GM12878 (cell line): ENCODE data around the gene HHLA2. TPM values are rescaled to one million over a fixed set of nuclear protein-coding genes. Genes with fewer than 3 reads are reported as not detected.

Experiments
- ATAC-seq: fragments of 200-7000 bp; cut with Tn5 transposase; 3 replicates; pipeline ENCODE4 v1.9.1; 2020; ENCODE audit warnings: mild to moderate bottlenecking, moderate library complexity
- BruUV-seq: library from RNA; stranded (reverse); fragments of 400-500 nt; replicated peaks from 2 replicates; lab custom pipeline; 2021; lab: Mats Ljungman, UMichigan
- CTCF ChIA-PET: fragments of 300-600 bp; sonication (Branson Sonifier 250); formaldehyde crosslinking; extraction: SDS; loops from one replicate; lab custom pipeline; 2021; ENCODE audit warnings: inconsistent platforms; lab: Yijun Ruan, JAX
- POLR2A ChIA-PET: fragments of 350-600 bp; formaldehyde crosslinking; extraction: SDS; loops from one replicate; lab custom pipeline; 2021; ENCODE audit warnings: inconsistent platforms; lab: Charles Lee
- RAD21 ChIA-PET: fragments of 300-600 bp; sonication (Branson Sonifier 250); formaldehyde crosslinking; loops from one replicate; lab custom pipeline; 2023; ENCODE audit warnings: antibody characterized with exemption; ENCODE audit not compliant: unreplicated experiment; lab: Charles Lee
- SMC1A ChIA-PET: fragments of 300-600 bp; sonication (Branson Sonifier 250); formaldehyde crosslinking; loops from one replicate; lab custom pipeline; 2023; ENCODE audit not compliant: unreplicated experiment, uncharacterized antibody; lab: Charles Lee
- DNase-seq: peaks from one replicate; pipeline ENCODE4 v3.0.0-alpha.2; 2011; ENCODE audit warnings: low read depth, low spot score
- FAIRE-seq: peaks from 3 replicates; lab custom pipeline; 2011; peaks lifted over from hg19 to GRCh38; lab: Jason Lieb, UNC
- H2AFZ ChIP-seq: 2 replicates; pipeline ENCODE4 v1.6.0; 2011; ENCODE audit warnings: low read depth, low read length, control low read depth; ENCODE audit not compliant: control insufficient read depth
- H3K27ac ChIP-seq: 2 replicates; pipeline ENCODE4 v1.5.1; 2011; ENCODE audit warnings: control low read depth; ENCODE audit not compliant: control insufficient read depth, insufficient read depth
- H3K27me3 ChIP-seq, 2 experiments: replicated peaks in 1 of 2; 2 replicates each; pipeline versions ENCODE4 v1.6.0 to v1.6.1; 2011; ENCODE audit warnings: low read length in 1 of 2; ENCODE audit not compliant: control insufficient read depth in 2 of 2, insufficient read depth in 2 of 2
- H3K36me3 ChIP-seq, 2 experiments: 2 replicates each; pipeline ENCODE4 v1.5.1; 2011; ENCODE audit warnings: low read length in 1 of 2; ENCODE audit not compliant: control insufficient read depth in 2 of 2, insufficient read depth in 2 of 2
- H3K4me1 ChIP-seq: 2 replicates; pipeline ENCODE4 v1.6.1; 2011; ENCODE audit warnings: mild to moderate bottlenecking, low read length, moderate library complexity, mixed read lengths; ENCODE audit not compliant: control insufficient read depth, insufficient read depth
- H3K4me2 ChIP-seq: 2 replicates; pipeline ENCODE4 v1.6.0; 2011; ENCODE audit warnings: control low read depth; ENCODE audit not compliant: control insufficient read depth, insufficient read depth
- H3K4me3 ChIP-seq: fragments of 200-600 bp; sonication (generic); 2 replicates; pipeline ENCODE4 v1.5.1; 2016
- H3K79me2 ChIP-seq: 2 replicates; pipeline ENCODE4 v1.6.0; 2011; ENCODE audit warnings: low read length; ENCODE audit not compliant: control insufficient read depth, insufficient read depth
- H3K9ac ChIP-seq: 2 replicates; pipeline ENCODE4 v1.8.0; 2011; ENCODE audit warnings: low read length, control low read depth, mixed read lengths; ENCODE audit not compliant: control insufficient read depth, insufficient read depth
- H3K9me3 ChIP-seq: replicated peaks from 3 replicates; pipeline ENCODE4 v1.5.1; 2011; ENCODE audit warnings: mild to moderate bottlenecking, low read length; ENCODE audit not compliant: control insufficient read depth, insufficient read depth
- H4K20me1 ChIP-seq: 2 replicates; pipeline ENCODE4 v1.6.0; 2011; ENCODE audit not compliant: control insufficient read depth, insufficient read depth
- NFYB ChIP-seq: IDR thresholded peaks from 2 replicates; pipeline ENCODE4 v1.6.1; 2011; ENCODE audit warnings: low read depth, mild to moderate bottlenecking, low read length, improper control_type of control experiment, moderate library complexity; ENCODE audit not compliant: insufficient read depth
- RELA ChIP-seq: fragments of 450-650 bp; IDR thresholded peaks from 2 replicates; pipeline ENCODE4 v1.8.0; 2014; ENCODE audit warnings: borderline replicate concordance; ENCODE audit not compliant: partially characterized antibody
- WGBS: methylation state at CpG from one replicate; pipeline ENCODE4 v1.1.6; 2016; ENCODE audit warnings: low lambda C conversion rate; ENCODE audit not compliant: insufficient replicate concordance, insufficient coverage; ENCODE audit errors: missing lambda C conversion rate; 5-methylcytosine and 5-hydroxymethylcytosine counted together
- in situ Hi-C: fragments of 300-500 bp; cut with MboI; formaldehyde crosslinking; loops from 9 replicates; pipeline ENCODE4 v1.14.3; 2018; ENCODE audit warnings: mixed read lengths
- intact Hi-C: fragments of 100-400 bp; cut with micrococcal nuclease; formaldehyde crosslinking; loops from one replicate; pipeline ENCODE4 v1.14.2; 2022; ENCODE audit not compliant: unreplicated experiment
- polyA plus RNA-seq, 11 experiments: library from polyadenylated mRNA; depleted of rRNA in 4 of 11; unstranded in 6 of 11; stranded (reverse) in 5 of 11; fragments of >200 nt; fragmentation: Nextera tagmentation in 4 of 11; fragmentation: Illumina TruSeq in 1 of 11; extraction: Ambion mirVana in 4 of 11; extraction: Trizol in 1 of 11; gene quantifications; 1 replicate in 1 of 11; 2 replicates in 10 of 11; pipeline versions ENCODE4 v1.2.1 to v1.2.3, GENCODE V29; 2011 to 2016; ENCODE audit warnings: inconsistent platforms in 2 of 11, missing spikeins in 2 of 11, low read depth in 1 of 11
- total RNA-seq, 4 experiments: library from RNA; depleted of rRNA in 3 of 4; stranded (reverse); fragments of >200 nt in 3 of 4; fragmentation: Illumina TruSeq in 1 of 4; extraction: Trizol in 1 of 4; gene quantifications; 2 replicates each; pipeline versions ENCODE4 v1.2.1 to v1.2.3, GENCODE V29; 2013 to 2021
- TF ChIP-seq, protein P1 (sequence below): fragments of 450-650 bp; IDR thresholded peaks from 2 replicates; pipeline ENCODE4 v1.6.1; 2014; ENCODE audit warnings: mild to moderate bottlenecking
- TF ChIP-seq, protein P2 (sequence below): fragments of 450-650 bp; IDR thresholded peaks from 2 replicates; pipeline ENCODE4 v1.6.1; 2016; ENCODE audit warnings: mild to moderate bottlenecking

The HHLA2 gene
- total and polyA plus RNA-seq, 10 of the 15 experiments (the other 5 are each of a cell fraction or from before 2014, with no cell fraction given) = 0.11 to 1.3 (median 0.28) TPM; not detected in 1

DNA sequence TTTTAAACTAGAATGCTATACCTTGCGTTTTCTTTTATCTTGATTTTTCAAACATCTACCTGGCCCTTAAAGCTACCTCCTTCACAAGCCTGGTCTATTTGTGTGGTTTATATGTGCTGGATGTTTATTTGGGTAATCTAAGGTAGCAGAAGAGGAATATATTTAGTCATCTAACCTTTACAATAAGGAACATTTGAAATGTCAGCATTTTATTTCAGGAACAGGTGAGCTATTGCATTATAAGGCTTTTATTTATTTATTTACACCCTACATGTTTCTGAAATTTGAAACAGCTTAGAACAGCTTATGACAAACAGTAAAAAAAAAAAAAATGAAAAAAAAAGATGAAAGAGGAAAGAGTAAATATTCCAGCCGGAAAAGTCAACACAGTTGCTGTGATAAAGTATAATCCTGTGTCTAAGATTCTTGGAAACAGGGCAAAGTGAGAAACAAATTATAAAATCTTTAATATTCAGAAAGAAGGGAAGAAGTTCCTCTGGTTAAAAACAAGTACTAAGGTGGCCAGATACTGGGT is 19.5 kb downstream of the HHLA2 start (continued):
- TF ChIP-seq, protein P1, sequence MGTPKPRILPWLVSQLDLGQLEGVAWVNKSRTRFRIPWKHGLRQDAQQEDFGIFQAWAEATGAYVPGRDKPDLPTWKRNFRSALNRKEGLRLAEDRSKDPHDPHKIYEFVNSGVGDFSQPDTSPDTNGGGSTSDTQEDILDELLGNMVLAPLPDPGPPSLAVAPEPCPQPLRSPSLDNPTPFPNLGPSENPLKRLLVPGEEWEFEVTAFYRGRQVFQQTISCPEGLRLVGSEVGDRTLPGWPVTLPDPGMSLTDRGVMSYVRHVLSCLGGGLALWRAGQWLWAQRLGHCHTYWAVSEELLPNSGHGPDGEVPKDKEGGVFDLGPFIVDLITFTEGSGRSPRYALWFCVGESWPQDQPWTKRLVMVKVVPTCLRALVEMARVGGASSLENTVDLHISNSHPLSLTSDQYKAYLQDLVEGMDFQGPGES = no peak
- no peak for TF ChIP-seq NFYB

DNA sequence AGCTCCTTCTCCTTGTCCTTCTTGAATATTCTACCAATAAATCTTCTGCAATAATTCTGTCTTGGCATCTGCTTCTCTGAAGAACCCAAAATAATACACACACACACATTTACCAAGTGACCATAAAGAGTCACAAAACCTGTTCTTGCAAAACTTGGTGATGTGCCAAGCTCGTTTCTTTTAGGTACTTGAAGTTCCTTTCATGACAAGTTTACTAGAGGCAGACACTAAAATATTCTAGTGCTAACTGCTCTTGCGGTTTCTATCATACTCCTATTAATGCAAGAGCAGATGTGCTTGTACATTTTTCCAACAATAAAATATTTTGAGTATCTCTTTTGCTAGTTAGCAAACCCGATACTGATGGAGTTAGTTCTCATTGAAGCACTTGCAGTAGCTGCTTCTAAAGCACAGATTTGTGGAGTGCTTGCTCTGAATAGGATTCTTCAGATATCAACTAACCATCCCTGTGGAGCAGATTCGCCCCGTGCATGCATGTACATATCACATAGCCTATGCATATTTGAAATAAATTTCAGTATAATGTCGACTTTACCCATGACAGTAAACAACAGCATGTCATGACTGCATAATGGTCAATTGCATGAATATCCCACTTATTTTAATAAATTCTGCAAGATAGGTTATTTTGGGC is 23.2 kb downstream of the HHLA2 start:
- H4K20me1 ChIP-seq = no peaks in the 10 kb centered on the region
- H3K4me2 ChIP-seq = no peak overlapping the region
- no peak overlapping the region for H3K4me3 ChIP-seq
- ChIA-PET SMC1A (interaction anchor here (0.6 to 2.1 kb wide), 8 partner anchors 13 to 657 kb away, joined by 3 to 8 read pairs (median 3); no protein-coding TSS in a partner anchor), RAD21 (interaction anchor here (0.7 kb wide), 1 partner anchor 22 kb away, joined by 3 read pairs; no protein-coding TSS in a partner anchor), POLR2A (no interaction called here), CTCF (interaction anchor here (0.8 to 1.6 kb wide), 4 partner anchors 10 to 162 kb away, joined by 3 to 4 read pairs (median 4); partner anchors contain the start of gene HHLA2)
- H3K27me3 ChIP-seq = no peaks in the 10 kb centered on the region
- 55% methylated on average over 6 of the region's 6 CpGs for WGBS
- intact Hi-C loops = no loop called here
- H3K36me3 ChIP-seq = no peaks in the 10 kb centered on the region
- BruUV-seq = no TSS peak
- no peaks in the 10 kb centered on the region for H3K79me2 ChIP-seq
- H3K9me3 ChIP-seq = no peaks in the 10 kb centered on the region
- TF ChIP-seq, protein P2, sequence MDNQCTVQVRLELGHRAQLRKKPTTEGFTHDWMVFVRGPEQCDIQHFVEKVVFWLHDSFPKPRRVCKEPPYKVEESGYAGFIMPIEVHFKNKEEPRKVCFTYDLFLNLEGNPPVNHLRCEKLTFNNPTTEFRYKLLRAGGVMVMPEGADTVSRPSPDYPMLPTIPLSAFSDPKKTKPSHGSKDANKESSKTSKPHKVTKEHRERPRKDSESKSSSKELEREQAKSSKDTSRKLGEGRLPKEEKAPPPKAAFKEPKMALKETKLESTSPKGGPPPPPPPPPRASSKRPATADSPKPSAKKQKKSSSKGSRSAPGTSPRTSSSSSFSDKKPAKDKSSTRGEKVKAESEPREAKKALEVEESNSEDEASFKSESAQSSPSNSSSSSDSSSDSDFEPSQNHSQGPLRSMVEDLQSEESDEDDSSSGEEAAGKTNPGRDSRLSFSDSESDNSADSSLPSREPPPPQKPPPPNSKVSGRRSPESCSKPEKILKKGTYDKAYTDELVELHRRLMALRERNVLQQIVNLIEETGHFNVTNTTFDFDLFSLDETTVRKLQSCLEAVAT = no peak
- no peak for TF ChIP-seq RELA
- H3K9ac ChIP-seq = no peak overlapping the region
- ATAC-seq (no peak), DNase-seq (no peak), FAIRE-seq (no peak)
- in situ Hi-C loops = no loop called here
- no peaks in the 10 kb centered on the region for H3K4me1 ChIP-seq
- no peak overlapping the region for H3K27ac ChIP-seq
- H2AFZ ChIP-seq = no peak overlapping the region
